Omental fat pad (tissue), 4 donors: ENCODE data around the gene NAALADL2. TPM values are rescaled to one million over a fixed set of nuclear protein-coding genes. Genes with fewer than 3 reads are reported as not detected.

Experiments used
- ATAC-seq: fragments of 150-250 bp; one replicate; pipeline ENCODE4 v1.9.1; 2016; ENCODE audit warnings: mild to moderate bottlenecking, moderate library complexity; ENCODE audit not compliant: low FRiP score
- DNase-seq: peaks from one replicate; pipeline ENCODE4 v3.0.0-alpha.2; 2019; ENCODE audit warnings: low spot score
- CTCF ChIP-seq, 3 donors: fragments of 450-650 bp; IDR thresholded peaks; one replicate each; pipeline ENCODE4 v1.5.1; 2016 to 2017; ENCODE audit warnings: antibody characterized with exemption in 3 of 3, mild to moderate bottlenecking in 3 of 3, moderate library complexity in 2 of 3
- total RNA-seq, 4 donors: library from RNA; depleted of rRNA; stranded (reverse); fragments of >200 nt; gene quantifications; one replicate each; pipeline ENCODE4 v1.1.0, GENCODE V29; 2016

The NAALADL2 gene
- total RNA-seq, 4 donors from 2014 or later = 6.5 to 15.1 (median 8.0) TPM

- DNase-seq (no peak), ATAC-seq (no peak)
- TF ChIP-seq CTCF (IDR thresholded peaks at IDR 0.05) = no peak
Measured at GRCh38 chr3:175198991-175199783, 340.1 kb downstream of the NAALADL2 start.

- ATAC-seq = no peak
- TF ChIP-seq CTCF (IDR thresholded peaks at IDR 0.05) = no peak
- no peak for DNase-seq
Measured at GRCh38 chr3:175199961-175200360, 340.8 kb downstream of the NAALADL2 start.

GRCh38 chr3:175200391-175201095 lies 341.4 kb downstream of the NAALADL2 start:
- TF ChIP-seq CTCF (IDR thresholded peaks at IDR 0.05) = no peak
- ATAC-seq = no peak

DNA sequence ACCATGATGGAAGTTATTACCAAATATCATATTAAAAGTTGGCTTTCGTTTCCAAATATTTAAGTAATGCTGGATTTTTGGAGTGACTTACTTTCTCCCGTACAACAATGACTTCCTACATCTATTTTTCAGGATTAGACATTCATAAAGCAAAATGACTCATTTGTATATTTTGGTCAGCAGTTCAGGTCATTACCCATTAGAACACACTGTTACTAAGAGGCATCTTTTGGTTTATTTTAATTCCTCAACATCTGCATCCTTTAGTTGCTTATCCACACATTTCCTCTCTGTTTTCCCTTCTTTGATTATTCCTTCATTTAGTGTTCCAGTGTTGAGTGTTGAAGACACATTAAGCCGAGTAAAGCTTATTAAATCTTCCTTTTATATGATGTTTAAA lies 348.2 kb downstream of the NAALADL2 start:
- ATAC-seq = no peak
- TF ChIP-seq CTCF (IDR thresholded peaks at IDR 0.05) = no peak
- DNase-seq = no peak

More at GRCh38 chr3:175200391-175201095, 341.4 kb downstream of the NAALADL2 start:
- DNase-seq = no peak

DNA sequence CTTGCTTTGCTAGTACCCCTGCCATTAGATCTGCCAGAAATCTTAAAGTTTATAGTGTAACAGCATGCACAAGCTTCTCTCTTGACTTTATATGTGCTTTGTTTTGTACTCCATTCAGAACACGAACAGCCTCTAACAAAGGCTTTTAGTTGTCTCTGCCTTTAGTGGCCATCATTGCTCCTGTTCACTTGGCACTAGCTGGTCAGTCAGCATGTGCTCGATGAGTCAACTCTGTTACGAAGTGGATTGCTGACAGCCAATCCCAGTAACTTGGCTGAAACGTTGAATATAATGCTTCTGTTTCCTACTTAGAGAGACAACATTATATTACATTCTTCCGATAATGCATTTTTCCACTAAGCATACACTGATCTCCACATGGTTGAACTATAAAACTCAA lies 349.2 kb downstream of the NAALADL2 start:
- no peak for ATAC-seq
- no peak for DNase-seq
- TF ChIP-seq CTCF (IDR thresholded peaks at IDR 0.05) = no peak

DNA sequence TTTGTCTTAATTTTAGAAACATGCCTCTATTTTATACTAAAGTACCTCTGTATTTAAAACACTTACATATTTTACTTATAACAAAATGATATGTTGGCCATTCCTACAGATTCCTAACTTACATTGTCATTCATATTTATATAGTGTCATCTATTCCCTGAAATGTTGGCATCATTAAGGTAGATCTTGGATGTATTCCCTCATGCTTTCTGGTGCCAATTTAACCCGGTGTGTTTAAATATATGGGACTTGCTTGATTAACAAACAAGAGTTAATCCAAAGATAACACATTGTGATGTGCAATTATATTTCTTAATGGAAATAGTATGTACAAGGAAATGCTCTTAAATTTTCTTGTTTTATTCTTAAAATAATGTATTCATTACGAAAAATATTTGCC lies 352.3 kb downstream of the NAALADL2 start:
- DNase-seq = no peak
- ATAC-seq = no peak
- TF ChIP-seq CTCF (IDR thresholded peaks at IDR 0.05) = no peak
